GM19239 (cell line): ENCODE results near the gene MICAL2.

Experiments
- DNase-seq: peaks from one replicate; pipeline ENCODE4 v3.0.0; 2011; ENCODE audit warnings: low spot score; ENCODE audit not compliant: insufficient read length
- FAIRE-seq: peaks from 2 replicates; lab custom pipeline; 2011; peaks lifted over from hg19 to GRCh38; lab: Jason Lieb, UNC

MICAL2 gene

GRCh38 chr11:12180257-12181205 is 70.1 kb downstream of the MICAL2 start:
- FAIRE-seq = no peak
- DNase-seq = no peak

DNA sequence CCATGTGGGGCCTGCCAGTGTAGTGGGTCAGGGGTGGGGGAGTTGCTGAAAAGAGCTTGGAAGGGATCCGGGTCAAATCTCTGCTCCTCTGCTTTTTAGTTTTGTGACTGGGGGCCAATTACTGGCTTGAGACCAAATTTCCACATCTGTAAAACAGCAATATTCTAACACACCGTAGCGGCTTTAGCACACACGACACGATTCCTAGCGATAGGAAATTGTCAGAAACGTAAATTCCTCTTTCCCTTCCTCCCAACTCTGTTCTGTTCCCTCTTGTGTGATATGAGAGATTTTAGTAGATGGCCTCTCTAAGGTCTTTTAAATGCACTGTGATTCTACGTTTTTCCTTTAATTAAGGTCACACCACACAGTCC is 71.9 kb downstream of the MICAL2 start:
- no peak for FAIRE-seq
- no peak for DNase-seq

DNA sequence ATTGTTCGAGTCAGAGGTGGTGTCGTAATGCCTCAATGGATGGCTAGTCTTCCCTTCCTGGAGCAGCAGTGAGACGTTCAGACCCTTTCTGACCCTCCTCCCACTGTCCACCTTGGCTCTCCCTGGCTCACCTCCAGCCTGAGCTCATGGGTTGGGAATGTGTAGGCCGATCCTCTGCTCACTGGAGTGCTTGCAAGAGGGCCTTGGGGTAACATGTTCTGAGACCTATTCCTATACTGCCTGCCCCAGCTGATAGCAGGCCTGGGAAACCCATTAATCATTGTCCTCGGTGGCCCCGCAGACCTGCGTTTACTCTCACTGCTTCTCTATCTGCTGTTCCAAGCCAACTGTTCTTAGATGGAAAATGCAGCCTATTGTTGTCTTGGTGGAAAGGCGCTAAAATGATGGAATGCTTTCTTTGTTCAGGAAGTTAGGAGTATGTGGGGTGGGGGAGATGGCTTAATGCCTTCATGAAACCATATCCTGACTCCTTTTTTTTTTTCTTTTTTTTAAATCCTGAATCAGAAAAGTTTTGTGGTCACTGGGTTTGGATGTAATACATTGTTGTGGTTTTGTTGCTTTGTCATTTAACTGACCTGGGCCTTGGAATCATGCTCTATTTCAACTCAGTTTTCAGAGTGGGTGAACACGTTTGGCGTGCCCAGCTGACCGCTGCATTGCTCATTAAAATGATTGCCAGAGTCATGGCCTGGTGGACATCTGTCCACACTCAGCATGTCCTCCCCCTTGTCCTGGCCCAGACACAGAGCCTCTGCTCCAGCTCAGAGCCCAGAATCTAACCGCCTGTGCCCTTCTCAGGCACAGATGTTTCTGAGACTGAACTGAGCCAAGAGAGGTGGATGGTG is 72.5 kb downstream of the MICAL2 start:
- FAIRE-seq = no peak
- no peak for DNase-seq

DNA sequence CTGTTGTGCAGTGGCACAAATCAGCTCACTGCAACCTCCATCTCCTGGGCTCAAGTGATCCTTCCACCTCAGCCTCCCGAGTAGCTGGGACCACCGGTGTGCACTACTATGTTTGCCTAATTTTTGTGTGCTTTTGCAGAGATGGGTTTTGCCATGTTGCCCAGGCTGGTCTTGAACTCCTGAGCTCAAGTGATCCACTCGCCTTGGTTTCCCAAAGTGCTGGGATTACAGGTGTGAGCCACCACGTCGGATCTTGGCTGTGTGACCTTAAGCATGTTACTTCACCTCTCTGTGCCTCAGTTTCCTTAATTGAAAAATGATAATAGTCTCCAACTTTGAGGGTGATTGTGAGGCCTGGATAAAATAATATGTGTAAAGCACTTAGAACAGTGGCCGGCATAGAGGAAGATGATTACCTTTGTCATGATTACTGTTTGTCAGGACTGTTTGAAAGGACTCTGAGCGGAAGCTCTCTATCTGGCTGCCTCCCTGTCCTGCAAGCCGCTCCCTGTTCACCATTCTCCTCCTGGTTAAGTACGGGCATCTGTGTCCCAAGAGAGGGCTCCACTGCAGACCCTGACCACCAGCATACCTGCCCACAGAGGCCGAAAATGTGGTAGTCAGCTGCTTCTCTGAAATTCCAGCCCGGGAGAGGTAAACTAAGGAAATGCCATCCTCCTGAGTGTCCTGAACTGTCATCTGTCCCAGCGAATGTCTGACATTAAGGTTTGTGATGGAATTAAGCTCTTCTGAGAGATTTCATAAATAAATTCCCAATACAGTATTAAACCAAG is 73.6 kb downstream of the MICAL2 start:
- DNase-seq = no peak
- no peak for FAIRE-seq

DNA sequence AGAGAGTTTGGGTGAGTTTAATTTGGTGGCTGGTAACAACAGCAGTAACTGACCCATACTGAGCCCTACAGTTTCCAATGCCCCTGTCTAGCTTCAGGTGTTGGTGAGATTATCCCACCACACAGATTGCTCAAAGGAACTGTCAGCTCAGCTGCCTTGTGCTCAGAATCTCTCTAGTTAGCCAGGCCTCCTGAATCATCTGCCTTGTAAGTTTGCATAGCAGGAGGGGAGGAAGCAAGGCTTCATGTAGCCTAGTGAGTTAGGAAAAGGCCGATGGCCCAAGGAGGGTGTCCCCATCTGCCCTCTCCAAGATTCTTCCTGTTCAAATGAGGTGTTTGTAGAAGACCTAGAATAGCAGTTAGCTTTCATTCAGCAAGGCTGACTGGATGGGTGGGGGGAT is 74.3 kb downstream of the MICAL2 start:
- FAIRE-seq = no peak

DNA sequence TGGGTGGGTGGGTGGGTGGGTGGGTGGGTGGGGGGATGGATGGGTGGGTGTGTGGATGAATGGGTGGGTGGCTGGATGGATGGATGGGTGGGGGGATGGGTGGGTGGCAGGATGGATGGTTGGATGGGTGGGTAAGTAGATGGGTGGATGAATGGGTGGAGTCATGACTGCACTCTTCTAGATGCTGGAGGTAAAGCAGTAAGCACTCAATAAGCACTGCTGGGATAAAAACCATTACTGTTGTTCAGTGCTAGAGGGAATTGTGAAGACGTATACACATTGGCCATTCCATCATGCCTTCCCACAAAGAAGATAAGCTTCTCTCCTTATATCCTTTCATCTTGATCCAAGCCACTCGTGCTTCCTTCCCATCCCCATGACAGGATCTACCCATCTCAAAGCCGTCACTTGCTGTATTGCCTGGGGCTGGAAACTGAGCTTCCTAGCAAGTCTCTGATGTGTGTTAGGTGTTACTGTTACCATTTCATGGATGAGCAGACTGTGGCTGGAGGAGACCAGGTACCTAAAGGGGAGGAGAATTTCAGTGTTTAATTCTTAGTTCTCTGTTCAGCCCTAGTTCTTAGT is 74.8 kb downstream of the MICAL2 start:
- no peak for DNase-seq
- no peak for FAIRE-seq

More for the DNA sequence above, 74.3 kb downstream of the MICAL2 start:
- DNase-seq = no peak

DNA sequence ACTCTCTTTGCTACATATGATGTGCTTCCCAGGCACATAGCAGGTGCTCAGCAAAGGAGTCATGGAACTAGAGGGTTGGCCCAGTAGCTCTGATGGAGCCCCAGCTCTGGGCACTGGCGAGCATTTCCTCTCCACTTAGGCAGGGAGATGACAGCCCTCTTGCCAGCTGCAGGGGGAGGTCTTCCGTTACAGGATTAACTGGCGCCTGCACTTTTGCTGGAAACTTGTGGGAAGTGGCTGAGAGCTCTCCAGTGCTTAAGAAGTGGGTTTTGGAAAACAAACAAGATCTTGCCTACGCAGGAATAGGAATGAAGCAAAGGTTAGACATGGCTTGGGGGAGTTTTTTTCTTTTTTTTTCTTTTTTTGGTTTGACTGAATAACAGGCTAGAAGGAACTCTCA is 75.5 kb downstream of the MICAL2 start:
- no peak for FAIRE-seq
- no peak for DNase-seq

- FAIRE-seq (no peak), DNase-seq (no peak)
Observed at GRCh38 chr11:12186701-12187100, 76.3 kb downstream of the MICAL2 start.

- DNase-seq = no peak
- FAIRE-seq = peak; percentile 55
Observed at GRCh38 chr11:12187399-12187798, 77.0 kb downstream of the MICAL2 start.

- FAIRE-seq (peak; percentile 68), DNase-seq (peak; percentile 28)
Observed at GRCh38 chr11:12188548-12189317, 78.3 kb downstream of the MICAL2 start.

GRCh38 chr11:12189543-12190235 is 79.3 kb downstream of the MICAL2 start:
- no peak for DNase-seq

GRCh38 chr11:12190511-12190910 is 80.1 kb downstream of the MICAL2 start:
- FAIRE-seq = no peak
- DNase-seq = no peak

More at GRCh38 chr11:12189543-12190235, 79.3 kb downstream of the MICAL2 start:
- FAIRE-seq = no peak

- DNase-seq = no peak
- FAIRE-seq = no peak
Observed at GRCh38 chr11:12192794-12193514, 82.6 kb downstream of the MICAL2 start.

GRCh38 chr11:12193515-12194336 is 83.3 kb downstream of the MICAL2 start:
- FAIRE-seq (no peak), DNase-seq (no peak)

DNA sequence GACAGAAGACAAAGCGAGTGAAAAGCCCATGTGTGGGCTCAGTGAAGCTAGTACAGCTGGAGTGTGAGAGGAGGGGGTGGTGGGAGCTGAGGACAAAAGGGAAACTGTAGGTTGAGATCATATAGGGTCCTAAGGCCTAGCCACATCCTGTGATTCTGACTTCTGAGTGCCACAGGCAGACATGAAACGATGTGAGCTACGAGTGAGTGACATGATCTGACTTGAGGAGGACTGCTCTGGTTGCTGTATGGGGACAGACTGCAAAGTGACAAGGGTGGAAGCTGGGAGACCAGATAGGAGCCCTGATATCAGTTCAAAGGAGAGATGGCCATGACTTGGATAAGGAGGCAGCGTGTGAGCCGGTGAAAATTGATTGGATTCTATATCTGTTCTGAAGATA is 85.4 kb downstream of the MICAL2 start:
- FAIRE-seq = peak; percentile 80

DNA sequence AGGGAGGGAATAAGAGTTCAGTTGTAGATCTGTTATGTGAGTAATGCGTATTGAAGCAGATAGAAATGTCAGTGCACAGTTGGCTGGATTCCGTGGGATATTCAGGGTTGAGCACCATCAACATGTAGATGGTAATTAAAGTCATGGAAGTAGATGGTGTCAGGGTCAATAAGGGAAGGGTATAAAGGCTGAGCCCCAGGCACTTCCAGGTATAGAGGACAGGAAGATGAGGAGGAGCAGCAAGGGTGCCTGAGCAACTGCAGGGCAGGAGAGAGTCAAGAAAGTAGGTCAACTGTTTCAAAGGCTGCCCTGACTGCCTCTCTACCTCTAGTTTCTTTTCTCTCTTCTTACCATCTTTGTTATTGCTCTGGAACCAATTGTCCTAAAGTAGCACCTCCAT is 85.9 kb downstream of the MICAL2 start:
- no peak for FAIRE-seq

More for the DNA sequence above, 85.4 kb downstream of the MICAL2 start:
- DNase-seq = peak; percentile 21

GRCh38 chr11:12196872-12197271 is 86.5 kb downstream of the MICAL2 start:
- FAIRE-seq = no peak
- no peak for DNase-seq

More for the DNA sequence above, 85.9 kb downstream of the MICAL2 start:
- DNase-seq = no peak
